Fibroblast of skin of left biceps (primary cell): ENCODE results near the gene SVIL.

Source experiments
- DNase-seq, 2 experiments: peaks; one replicate each; pipeline ENCODE4 v3.0.0-alpha.2; 2013; ENCODE audit warnings: low read depth in 2 of 2

The SVIL gene

GRCh38 chr10:29412485-29412884 is 222.3 kb downstream of the SVIL start:
- DNase-seq = no peak

GRCh38 chr10:29411666-29412315 is 223.0 kb downstream of the SVIL start:
- no peak for DNase-seq

- DNase-seq = no peak
Observed at GRCh38 chr10:29409241-29410054, 225.3 kb downstream of the SVIL start.

GRCh38 chr10:29408847-29409240 is 225.9 kb downstream of the SVIL start:
- DNase-seq = no peak
